ENCODE data around the gene CBX1.
"Not testable (repeated sequence)": the region's sequence is repeated elsewhere in the genome, so short reads cannot be mapped to it uniquely, and the experiment has no call there.

CBX1 gene

DNA sequence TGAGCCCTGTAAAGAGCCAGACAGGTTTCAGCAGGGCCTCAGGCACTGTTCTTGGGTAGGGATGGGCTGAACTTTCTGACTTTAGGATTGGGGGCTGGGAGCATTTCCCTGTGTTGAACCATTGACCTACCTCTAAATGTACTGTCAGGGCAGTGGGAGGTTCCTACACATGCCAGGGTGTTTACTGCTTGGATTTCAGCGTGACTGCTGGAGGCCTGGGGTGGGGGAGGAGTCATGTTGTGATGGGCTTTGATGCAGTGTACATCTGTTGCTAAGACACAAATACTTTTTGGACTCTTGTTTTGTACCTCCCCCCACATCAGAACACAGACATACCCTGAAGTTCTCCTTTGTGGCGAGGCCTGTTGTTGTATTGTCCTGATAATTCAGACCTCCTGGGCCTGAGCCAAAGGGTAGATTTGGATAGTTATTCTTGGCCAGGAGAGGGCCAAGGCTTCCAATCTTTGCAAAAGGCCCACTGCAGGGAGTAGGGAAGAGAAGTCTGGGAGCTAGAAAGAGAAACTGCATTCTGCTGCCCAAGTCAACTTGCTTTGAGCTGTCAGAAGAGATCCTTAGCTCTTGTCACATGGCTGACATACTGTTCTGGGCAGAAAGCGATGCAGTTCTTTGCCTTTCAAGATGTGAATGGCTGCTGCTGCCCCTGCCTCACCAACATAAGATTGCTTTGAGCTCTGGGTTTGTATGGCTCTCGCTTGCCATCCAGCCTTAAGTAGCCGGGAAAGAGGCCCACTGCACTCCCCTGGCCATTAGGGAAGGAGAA, 49.4 kb downstream of the CBX1 start:
- DNase-seq (ENCODE audit: low read depth) = no peak

DNA sequence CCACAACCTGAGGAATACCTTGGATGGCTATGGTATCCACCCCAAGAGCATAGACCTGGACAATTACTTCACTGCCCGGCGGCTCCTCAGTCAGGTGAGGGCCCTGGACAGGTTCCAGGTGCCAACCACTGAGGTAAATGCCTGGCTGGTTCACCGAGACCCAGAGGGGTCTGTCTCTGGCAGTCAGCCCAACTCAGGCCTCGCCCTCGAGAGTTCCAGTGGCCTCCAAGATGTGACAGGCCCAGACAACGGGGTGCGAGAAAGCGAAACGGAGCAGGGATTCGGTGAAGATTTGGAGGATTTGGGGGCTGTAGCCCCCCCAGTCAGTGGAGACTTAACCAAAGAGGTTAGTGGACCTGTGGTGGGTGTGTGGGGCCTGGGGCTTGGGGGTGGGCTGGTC, 50.0 kb downstream of the CBX1 start:
- no peak for DNase-seq (ENCODE audit: low read depth)

DNA sequence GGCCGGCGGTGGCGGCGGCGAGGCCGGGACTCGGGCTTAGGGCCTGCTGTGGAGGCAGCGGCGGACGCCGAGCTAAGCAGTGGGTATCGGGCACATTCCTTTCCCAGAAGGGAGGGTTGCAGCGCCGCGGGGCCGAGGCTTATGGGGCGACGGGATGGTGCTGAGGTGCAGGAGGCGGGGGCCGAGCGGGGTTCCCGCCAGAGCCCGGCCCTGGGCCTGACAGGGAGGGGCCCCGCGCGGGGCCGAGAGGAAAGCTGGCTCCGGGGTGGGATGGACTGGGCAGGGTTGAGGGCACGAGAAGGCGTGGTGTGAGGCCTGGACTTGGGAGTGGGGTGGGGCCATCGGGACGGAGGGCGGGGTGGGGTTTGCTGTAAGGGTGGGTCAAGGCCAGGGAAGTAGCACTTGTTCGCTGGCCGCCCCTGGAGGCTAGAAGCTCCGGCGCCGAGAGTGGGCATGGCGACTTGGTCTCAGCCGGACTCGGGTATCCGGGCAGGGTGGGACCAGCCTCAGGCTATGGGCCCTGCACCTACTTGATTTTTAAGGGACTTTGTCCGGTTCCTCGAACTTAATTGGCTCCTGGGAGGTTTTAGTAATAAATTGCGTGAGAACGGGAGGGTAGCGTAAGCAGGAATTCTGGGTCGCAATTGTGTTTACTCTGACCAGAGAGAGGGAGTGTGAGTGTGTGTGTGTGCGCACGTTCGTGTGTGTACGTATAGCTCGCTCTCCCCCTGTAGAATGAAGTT, 52.7 kb downstream of the CBX1 start:
- DNase-seq (ENCODE audit: low read depth) = no peak

DNA sequence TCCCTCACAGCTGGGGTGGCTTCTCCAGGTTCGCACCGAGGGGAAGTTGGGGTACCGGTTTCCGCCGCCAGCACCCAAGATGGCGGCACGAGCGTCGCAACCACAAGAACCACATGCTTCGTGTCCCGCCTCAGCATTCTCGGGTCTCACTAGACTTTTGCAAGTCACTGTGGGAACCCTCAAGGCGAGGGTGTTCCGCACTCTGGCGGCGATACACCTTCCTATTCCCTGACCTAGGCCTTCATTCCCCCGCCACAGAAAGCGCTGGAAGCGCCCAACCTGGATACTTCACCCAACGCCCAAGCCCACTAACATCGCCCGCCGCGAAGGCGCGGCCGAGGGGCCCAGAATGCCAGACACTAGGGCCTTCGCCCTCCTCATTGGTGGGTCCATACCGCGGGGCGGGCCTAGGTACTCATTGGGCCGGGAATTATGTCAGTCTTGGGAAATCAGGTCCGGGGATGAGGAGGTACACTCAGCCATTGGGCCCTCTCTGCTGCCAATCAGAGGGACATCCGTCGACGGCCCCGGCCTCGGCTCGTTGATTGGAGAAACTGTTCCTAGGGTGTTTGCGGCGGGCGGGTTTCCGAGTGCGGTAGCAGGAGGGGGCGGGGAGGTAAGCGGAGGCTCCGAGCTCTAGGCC, 53.4 kb downstream of the CBX1 start, which contains the start of gene NFE2L1:
TSS of gene NFE2L1 (plus strand) at position 619 of the 643 bp plus-strand sequence. CDS start 2,760 bp downstream, outside the sequence.
- peak; percentile 82 for DNase-seq (ENCODE audit: low read depth)

DNA sequence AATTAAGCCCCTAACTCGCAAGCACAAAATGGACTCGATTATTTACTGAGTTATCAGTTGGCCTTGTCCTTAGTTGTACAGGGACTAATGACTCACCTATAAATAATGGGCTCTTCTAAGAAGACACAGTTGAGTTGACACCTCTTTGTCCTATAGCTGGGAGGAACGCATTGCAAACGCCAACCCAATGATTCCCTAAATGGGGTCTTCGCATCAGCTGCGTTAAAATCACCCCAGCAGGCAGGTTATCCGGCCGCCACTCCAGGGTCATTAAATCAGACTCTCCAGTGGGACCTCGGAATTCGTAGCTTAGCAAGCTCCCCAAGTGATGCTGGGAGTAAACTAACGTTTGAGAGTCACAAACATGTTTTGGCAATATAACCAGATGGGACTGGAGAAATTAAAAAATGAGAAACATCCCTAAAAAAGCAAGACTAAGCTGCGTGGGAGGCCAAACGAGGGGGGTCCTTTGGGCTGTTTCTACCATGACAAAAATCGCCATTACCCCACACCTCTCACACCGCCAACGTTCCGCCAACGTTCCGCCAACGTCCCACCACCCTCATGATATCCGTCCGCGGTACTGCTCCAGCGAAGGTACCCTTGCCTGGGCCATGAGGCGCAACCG, 54.1 kb downstream of the CBX1 start:
- no peak for DNase-seq (ENCODE audit: low read depth)

DNA sequence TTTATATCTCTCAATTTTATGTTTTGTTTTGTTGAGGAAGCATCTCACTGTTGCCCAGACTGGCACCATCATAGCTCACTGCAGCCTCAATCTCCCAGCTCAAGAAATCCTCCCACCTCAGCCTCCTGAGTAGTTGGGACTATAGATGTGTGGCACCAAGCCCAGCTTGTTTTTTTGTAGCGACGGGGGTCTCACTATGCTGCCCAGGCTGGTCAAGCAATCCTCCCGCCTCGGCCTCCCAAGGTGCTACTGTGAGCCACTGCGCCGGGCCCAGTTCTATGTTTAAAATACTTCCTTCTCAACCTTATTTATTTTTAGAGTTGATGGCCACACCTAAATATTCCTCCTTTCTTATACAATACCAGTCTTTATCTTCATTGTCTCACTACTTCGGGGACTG, 55.0 kb downstream of the CBX1 start:
- no peak for DNase-seq (ENCODE audit: low read depth)

DNA sequence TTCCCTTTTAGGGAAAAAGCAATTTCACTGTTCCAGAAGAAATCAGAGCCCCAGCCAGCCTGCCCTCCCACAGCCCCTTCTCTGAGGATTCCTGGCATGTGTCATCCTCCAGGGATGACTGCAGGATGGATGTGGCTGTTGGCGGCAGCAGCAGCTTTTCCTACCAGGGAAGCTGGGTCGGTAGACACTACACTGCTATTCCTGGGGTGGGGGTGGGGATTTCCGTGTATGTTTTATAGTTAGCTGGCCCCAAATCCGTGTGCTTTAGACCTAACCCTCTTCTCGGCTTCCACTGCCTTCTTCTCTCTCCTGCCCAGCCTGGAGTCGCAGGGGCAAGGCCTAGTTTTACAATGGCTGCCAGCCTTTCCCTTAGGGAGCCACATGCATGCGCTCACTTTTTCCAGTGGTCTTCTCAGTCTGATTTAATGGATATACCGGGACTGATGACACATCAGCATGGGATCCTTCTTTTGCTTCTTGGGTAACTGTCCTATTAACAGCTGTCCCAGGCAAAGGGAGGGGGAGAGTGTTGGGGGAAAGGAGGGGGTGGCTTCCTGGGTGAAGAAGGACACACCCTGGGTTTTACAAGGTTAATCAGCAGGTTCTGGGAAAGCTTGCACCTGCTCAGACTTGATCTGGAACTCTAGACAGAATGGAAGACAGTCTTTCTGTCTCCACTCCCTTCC, 55.8 kb downstream of the CBX1 start:
- no peak for DNase-seq (ENCODE audit: low read depth)

DNA sequence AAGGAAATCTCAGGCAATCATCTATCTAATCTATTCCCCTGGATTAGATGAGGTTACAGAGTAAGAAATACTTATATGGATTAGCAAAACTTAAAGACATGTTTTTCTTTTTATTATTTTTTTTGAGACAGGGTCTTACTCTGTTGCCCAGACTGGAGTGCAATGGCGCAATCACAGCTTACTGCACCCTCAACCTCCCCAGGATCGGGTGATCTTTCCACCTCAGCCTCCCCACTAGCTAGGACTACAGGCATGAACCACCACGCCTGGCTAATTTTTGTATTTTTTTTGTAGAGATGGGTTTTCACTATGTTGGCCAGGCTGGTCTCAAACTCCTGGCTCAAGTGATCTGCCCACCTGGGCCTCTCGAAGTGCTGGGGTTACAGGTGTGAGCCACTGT, 56.4 kb downstream of the CBX1 start:
- no peak for DNase-seq (ENCODE audit: low read depth)

DNA sequence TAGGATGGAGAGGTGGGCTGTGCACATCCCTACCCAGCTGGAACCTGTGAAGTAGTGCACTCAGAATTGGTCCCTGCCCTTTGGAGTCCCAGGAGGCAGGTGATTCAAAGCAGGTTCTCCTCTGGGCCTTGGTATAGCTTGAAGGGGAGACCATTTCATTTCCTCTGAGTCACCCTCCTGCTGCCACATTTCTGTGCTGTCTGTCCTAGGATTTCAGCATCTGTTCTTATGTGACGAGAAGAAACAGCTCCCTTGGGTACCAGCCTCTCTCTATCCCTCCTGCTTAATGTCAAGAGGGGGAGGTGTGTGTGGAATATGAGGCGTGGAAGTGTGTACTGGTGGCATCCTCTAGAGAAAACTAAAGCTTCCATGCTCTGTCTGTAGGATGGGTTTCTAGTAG, 58.1 kb downstream of the CBX1 start:
- no peak for DNase-seq (ENCODE audit: low read depth)

DNA sequence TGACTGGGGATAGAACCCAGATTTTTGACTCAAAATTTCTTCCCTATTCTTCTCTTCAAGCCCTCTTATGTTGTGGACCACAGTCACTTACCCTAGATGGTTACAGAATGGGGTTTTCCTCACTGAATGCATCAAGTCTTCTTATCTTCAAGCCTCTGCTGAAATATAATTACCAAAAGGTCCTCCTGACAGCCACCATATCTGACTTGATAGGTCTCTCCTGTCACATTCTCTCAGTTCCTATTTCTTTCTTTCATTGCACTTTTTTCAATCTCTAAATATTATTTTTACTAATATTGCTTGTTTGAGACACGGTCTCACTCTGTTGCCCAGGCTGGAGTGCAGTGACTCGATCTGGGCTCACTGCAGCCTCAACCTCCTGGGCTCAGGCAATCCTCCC, 62.6 kb downstream of the CBX1 start:
- DNase-seq (ENCODE audit: low read depth) = no peak

DNA sequence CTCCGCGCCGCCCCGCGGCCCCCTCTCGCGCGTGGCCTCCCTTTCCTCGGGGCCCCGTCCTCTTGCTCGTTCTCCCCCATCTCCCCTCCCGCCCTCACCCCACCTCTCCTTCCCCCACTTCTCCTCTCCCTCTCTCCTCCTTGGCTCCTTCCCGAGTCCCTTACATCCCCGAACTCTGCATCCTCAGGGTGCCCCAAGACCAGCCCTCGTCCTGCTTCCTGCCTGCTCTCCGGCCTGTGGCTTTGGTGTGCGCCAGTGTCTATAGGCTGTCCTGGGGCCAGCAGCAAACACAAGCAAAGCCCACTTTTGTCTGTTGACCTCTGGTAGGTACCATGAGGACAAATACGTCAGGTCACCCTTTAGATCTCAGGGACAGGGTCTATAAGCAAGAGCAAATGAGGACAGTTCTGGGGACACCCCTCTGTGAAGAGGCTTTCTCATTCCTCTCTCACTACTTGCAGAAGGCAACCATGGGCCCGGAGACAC, 63.4 kb downstream of the CBX1 start:
- no peak for DNase-seq (ENCODE audit: low read depth)

DNA sequence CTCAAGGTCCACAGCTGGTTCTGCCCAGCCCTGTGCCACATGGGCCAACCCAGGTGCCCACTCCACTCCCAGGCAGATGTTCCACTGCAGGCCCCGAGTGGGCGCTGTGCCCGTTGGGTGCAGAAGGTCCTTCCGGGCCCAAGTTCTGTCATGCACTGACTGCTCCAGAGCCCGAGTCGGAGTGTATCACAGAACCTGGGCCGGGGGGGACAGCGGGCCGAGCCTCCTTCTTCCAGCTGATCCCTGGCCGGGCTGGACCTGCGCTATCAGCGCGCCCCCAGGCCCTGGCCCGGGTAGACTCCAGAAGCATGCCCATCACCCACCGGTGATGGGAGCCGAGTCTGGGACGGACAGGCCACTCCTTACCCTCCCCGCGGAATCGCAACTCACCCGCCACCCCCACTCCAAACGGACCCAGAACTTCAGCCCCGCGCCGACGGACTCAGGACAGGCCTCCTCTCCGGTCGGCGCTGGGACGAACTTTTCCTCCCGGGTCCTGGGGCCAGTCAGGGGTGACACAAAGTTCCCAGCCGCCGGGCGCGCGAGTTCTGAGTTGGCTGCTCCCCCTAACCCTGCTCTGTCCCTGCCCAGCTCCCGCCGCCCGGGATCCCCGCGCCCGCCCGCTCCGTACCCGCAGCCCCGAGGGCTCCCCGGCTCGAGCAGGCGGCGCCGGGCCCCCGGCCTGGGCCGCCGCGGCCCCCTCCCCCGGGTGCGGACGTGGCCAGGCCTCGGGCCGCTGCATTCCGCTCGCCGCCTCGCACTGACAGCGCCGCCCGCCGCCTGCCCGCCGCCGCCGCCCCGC, 64.0 kb downstream of the CBX1 start, which contains the start of gene COPZ2:
TSS of gene COPZ2 (minus strand) at position 762 of the 802 bp plus-strand sequence. CDS start at position 742, 20 bp downstream.
- no peak for DNase-seq (ENCODE audit: low read depth)

DNA sequence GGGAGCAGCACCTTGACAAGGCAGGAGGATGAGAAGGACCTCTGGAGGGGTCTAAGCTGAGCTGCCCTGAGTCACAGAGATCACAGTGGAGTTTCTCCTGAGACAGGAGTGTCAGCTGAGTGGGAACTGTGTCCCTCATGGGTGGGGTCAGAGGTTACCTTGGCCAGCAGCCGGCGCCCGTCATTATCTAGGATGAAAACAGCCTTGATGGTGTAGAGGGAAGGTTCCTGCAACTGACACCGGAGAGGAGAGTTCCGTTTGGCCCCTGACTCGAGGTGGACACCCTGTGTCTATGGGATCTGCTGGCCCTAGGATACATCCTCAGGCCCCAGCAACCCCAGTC, 64.6 kb downstream of the CBX1 start:
- DNase-seq (ENCODE audit: low read depth) = no peak

DNA sequence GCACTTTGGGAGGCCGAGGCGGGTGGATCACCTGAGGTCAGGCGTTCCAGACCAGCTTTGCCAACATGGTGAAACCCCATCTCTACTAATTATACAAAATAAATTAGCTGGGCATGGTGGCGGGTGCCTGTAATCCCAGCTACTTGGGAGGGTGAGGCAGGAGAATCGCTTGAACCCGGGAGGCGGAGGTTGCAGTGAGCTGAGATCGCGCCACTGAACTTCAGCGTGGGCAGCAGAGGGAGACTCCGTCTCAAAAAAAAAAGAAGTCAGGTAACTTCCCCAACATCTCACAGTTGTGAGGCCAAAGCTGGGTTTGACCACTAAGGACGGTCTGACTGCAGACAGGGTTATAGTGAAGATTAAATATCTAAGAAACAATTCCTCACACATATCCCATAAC, 66.5 kb downstream of the CBX1 start:
- not testable (repeated sequence) for DNase-seq (ENCODE audit: low read depth)

DNA sequence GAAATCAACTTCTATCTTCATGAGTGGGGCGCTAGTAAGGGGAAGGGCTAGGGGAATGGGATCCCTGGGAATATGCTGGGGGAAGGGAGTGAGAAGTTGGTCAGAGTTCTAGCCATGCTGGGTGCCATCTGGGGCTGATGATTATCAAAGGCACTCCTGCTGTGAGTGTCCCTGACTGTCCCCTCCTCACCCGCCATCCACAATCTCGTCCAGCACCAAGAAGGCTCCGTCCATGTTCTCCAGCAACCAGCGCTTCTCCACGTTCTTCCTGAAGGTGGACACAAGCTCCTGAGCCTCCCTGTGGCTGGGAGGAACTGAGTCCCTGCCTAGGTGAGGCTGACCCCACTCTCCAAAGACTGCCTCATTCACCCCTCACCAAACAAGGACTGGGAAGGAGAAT, 69.3 kb downstream of the CBX1 start:
- no peak for DNase-seq (ENCODE audit: low read depth)

DNA sequence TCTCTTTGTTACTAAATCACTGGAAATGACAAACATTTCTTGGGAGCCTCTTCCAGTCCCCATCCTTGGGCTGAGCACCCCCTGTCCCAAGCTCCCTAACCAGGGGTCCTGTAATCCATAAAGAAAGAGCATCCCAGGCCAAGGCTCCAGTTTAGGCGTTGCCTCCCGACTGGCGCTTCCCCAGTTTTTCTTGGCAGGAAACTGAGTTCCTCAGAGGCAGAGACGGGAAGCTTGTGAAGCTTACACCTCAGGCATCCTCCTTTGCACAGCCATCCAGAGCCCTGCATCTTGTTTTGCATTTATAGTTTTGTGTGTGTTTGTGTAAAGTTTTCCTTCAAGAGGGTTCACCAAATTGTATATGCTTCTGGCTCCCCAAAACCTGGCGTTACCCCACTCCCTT, 70.7 kb downstream of the CBX1 start:
- no peak for DNase-seq (ENCODE audit: low read depth)

DNA sequence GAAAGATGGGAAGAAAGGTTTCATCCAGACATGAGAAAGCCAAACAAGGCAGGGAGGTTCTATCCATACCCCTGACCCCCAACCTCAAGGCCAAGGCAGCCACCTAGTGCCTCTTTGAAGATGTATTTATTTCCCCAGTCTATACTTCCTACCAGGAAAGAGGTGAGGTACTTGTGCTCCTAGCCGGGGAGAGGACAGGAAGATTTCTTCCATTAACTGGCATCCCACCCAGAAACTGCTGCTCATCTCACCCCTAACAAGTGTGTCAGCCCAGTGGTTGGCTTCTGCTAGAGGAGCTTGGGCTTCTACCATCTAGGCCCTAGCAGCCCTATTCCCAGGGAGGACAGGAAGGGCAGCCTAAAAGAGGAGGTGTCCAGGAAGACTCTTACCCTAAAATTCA, 72.5 kb downstream of the CBX1 start:
- DNase-seq (ENCODE audit: low read depth) = no peak

DNA sequence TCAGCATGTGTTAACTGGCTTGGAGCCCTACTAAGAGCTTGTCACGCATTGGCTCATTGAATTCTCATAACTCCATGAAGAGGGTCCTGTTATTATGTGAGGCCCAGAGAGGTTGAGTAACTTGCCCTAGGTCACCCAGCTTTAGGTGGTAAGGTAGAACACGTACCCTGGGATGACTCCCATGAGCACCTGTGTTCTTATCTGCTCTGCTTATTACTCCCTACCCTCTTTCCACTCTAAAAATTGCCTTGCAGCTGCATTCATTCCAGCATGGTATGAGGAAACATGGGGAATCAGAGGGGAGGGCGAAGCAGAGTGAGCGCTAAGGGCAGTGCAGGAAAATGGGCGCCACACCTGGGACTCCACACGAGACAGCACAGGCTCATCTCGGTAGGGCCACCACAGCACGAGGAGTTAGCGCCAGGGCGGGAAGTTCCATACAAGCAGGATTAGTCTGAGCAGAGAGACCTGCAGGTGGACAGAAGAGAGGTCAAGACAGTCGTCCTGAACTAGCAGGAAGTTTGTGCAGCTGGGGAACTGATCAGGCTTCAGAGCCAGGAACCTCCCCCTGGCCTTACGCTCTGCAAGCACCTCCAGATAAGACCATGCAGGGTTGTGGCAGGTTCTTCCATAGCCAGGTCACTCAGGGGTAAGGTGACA, 73.8 kb downstream of the CBX1 start:
- no peak for DNase-seq (ENCODE audit: low read depth)

DNA sequence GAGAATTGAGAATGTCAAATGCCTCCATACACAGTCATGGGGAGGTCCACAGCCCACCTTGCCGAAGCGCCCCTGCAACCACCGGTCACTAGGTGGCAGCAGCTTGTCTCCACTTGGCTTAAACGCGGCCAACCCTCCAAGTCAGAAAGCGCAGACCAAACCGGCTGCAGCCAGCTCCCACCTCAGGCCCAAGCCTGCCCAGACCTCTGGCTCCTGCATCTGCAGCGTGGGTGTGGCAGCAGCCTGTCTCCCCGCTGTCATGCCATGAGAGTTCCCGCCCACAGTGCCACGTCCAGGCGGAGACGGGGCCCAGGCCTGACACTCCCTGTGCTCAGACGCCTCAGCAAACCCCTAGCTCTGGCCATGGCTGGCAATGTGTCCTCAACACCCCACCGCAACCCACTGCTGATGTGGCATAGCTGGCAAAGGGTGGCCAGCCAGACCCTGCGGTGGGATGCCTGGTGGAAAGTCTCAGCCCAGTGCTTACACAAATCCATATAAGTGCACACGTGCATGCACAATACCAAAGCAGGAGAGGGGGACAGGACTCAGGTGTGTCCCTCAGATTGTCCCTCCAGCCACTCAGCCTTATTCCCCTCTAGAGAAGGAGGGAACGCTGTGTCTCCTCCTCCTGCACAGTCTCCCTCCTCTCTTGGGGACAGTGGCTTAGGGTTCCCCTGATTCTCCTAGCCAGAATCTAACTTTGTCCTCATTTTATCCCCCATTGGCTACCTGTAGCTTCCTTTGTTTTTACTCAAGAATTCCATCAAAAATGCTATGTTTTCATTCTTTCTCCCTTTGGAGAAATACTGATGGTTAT, 74.6 kb downstream of the CBX1 start:
- DNase-seq (ENCODE audit: low read depth) = peak; percentile 38

Data from stimulated activated CD8-positive, alpha-beta memory T cell treated with anti-CD3 and anti-CD28 coated beads, Interleukin-15, amount 100 ng/mL, for 24 hours (primary cell).